H9 (cell line): ENCODE results near the gene SLC6A3. TPM values are rescaled to one million over a fixed set of nuclear protein-coding genes. Genes with fewer than 3 reads are reported as not detected.

ENCODE experiments used
- DNase-seq: peaks from one replicate; pipeline ENCODE4 v3.0.0-alpha.2; 2017
- H2AFZ ChIP-seq: one replicate; pipeline ENCODE4 v1.6.1; 2013; ENCODE audit warnings: mild to moderate bottlenecking, low read length, control low read depth, moderate library complexity
- H2AK5ac ChIP-seq: 2 replicates; pipeline ENCODE4 v1.6.1; 2013; ENCODE audit warnings: low read length, control low read depth, mixed read lengths; ENCODE audit not compliant: insufficient read length
- H2BK120ac ChIP-seq: one replicate; pipeline ENCODE4 v1.6.1; 2013; ENCODE audit warnings: low read depth, mild to moderate bottlenecking, low read length, control low read depth, inconsistent platforms; ENCODE audit not compliant: poor library complexity, severe bottlenecking
- H2BK12ac ChIP-seq: 2 replicates; pipeline ENCODE4 v1.6.1; 2013; ENCODE audit warnings: low read length, control low read depth, mixed read lengths, low read depth; ENCODE audit not compliant: insufficient read length
- H2BK15ac ChIP-seq: 2 replicates; pipeline ENCODE4 v1.6.1; 2013; ENCODE audit warnings: low read depth, low read length, control low read depth
- H2BK20ac ChIP-seq: one replicate; pipeline ENCODE4 v1.6.1; 2013; ENCODE audit warnings: low read depth, mild to moderate bottlenecking, low read length, control low read depth, inconsistent platforms; ENCODE audit not compliant: poor library complexity, severe bottlenecking
- H2BK5ac ChIP-seq: 2 replicates; pipeline ENCODE4 v1.6.1; 2013; ENCODE audit warnings: low read length, control low read depth, mixed read lengths; ENCODE audit not compliant: insufficient read length
- H3K14ac ChIP-seq: 2 replicates; pipeline ENCODE4 v1.6.1; 2013; ENCODE audit warnings: low read length, control low read depth; ENCODE audit not compliant: insufficient read depth
- H3K18ac ChIP-seq: 2 replicates; pipeline ENCODE4 v1.6.1; 2013; ENCODE audit warnings: low read depth, mild to moderate bottlenecking, mixed read lengths, low read length, control low read depth; ENCODE audit not compliant: insufficient read length
- H3K23ac ChIP-seq: 2 replicates; pipeline ENCODE4 v1.6.1; 2013; ENCODE audit warnings: low read length, control low read depth, mixed read lengths, low read depth; ENCODE audit not compliant: insufficient read length
- H3K23me2 ChIP-seq: 2 replicates; pipeline ENCODE4 v1.6.1; 2013; ENCODE audit warnings: low read depth, mild to moderate bottlenecking, mixed read lengths, low read length, control low read depth; ENCODE audit not compliant: insufficient read length, poor library complexity, severe bottlenecking
- H3K27ac ChIP-seq: 2 replicates; pipeline ENCODE4 v1.5.1; 2013; ENCODE audit warnings: low read length, control low read depth, mixed read lengths, low read depth; ENCODE audit not compliant: insufficient read length
- H3K27me3 ChIP-seq: 2 replicates; pipeline ENCODE4 v1.6.1; 2013; ENCODE audit warnings: low read length, control low read depth, inconsistent platforms; ENCODE audit not compliant: insufficient read depth
- H3K4ac ChIP-seq: 2 replicates; pipeline ENCODE4 v1.6.1; 2013; ENCODE audit warnings: low read depth, mild to moderate bottlenecking, control low read depth, inconsistent platforms, low read length, moderate library complexity
- H3K4me1 ChIP-seq: 2 replicates; pipeline ENCODE4 v1.6.1; 2013; ENCODE audit warnings: low read length, control low read depth, inconsistent platforms; ENCODE audit not compliant: insufficient read depth
- H3K4me2 ChIP-seq: 2 replicates; pipeline ENCODE4 v1.6.1; 2013; ENCODE audit warnings: low read length, control low read depth, mixed read lengths; ENCODE audit not compliant: insufficient read length, insufficient read depth
- H3K56ac ChIP-seq: 2 replicates; pipeline ENCODE4 v1.6.1; 2013; ENCODE audit warnings: low read depth, mild to moderate bottlenecking, mixed read lengths, low read length, control low read depth; ENCODE audit not compliant: insufficient read length
- H3K79me1 ChIP-seq: 2 replicates; pipeline ENCODE4 v1.6.1; 2013; ENCODE audit warnings: low read depth, mild to moderate bottlenecking, moderate library complexity, low read length, control low read depth, inconsistent platforms; ENCODE audit not compliant: insufficient read depth, poor library complexity, severe bottlenecking
- H3K79me2 ChIP-seq: 2 replicates; pipeline ENCODE4 v1.6.1; 2013; ENCODE audit warnings: low read length, control low read depth, inconsistent platforms; ENCODE audit not compliant: insufficient read depth
- H3K9ac ChIP-seq: 2 replicates; pipeline ENCODE4 v1.6.1; 2013; ENCODE audit warnings: low read length, control low read depth, mixed read lengths; ENCODE audit not compliant: insufficient read length; ENCODE audit errors: extremely low read depth
- H3K9me3 ChIP-seq: one replicate; pipeline ENCODE4 v1.6.1; 2013; ENCODE audit warnings: low read depth, low read length, inconsistent platforms; ENCODE audit not compliant: control insufficient read depth
- H3T11ph ChIP-seq: one replicate; pipeline ENCODE4 v1.6.1; 2013; ENCODE audit warnings: mild to moderate bottlenecking, low read length, control low read depth, inconsistent platforms
- H4K20me1 ChIP-seq: one replicate; pipeline ENCODE4 v1.6.1; 2013; ENCODE audit not compliant: control insufficient read depth, insufficient read length, insufficient read depth
- H4K5ac ChIP-seq: 2 replicates; pipeline ENCODE4 v1.6.1; 2013; ENCODE audit warnings: low read depth, mild to moderate bottlenecking, mixed read lengths, low read length, control low read depth; ENCODE audit not compliant: insufficient read length
- H4K8ac ChIP-seq: replicated peaks from 2 replicates; pipeline ENCODE4 v1.6.1; 2013; ENCODE audit warnings: low read length, control low read depth, mixed read lengths, low read depth; ENCODE audit not compliant: insufficient read length
- H4K91ac ChIP-seq: 2 replicates; pipeline ENCODE4 v1.6.1; 2013; ENCODE audit warnings: low read depth, mild to moderate bottlenecking, moderate library complexity, mixed read lengths, low read length, control low read depth; ENCODE audit not compliant: insufficient read length
- H3K27ac Mint-ChIP-seq, 3 experiments: 2 replicates in 2 of 3; 3 replicates in 1 of 3; pipeline ENCODE4 v1.8.0; 2020 to 2021; ENCODE audit warnings: mixed read lengths in 3 of 3, mild to moderate bottlenecking in 1 of 3, moderate library complexity in 1 of 3
- H3K27me3 Mint-ChIP-seq: 2 replicates; pipeline ENCODE4 v1.8.0; 2021; ENCODE audit warnings: low read depth, mild to moderate bottlenecking, moderate library complexity, mixed read lengths
- H3K36me3 Mint-ChIP-seq, 3 experiments: 2 replicates in 2 of 3; 3 replicates in 1 of 3; pipeline ENCODE4 v1.8.0; 2020 to 2021; ENCODE audit warnings: low read depth in 3 of 3, mixed read lengths in 3 of 3; ENCODE audit not compliant: insufficient read depth in 1 of 3
- H3K4me1 Mint-ChIP-seq, 2 experiments: 2 replicates each; pipeline ENCODE4 v1.8.0; 2020; ENCODE audit warnings: mixed read lengths in 2 of 2
- H3K4me3 Mint-ChIP-seq, 2 experiments: 2 replicates in 1 of 2; 3 replicates in 1 of 2; pipeline ENCODE4 v1.8.0; 2020 to 2021; ENCODE audit warnings: mild to moderate bottlenecking in 2 of 2, mixed read lengths in 2 of 2, moderate library complexity in 1 of 2
- H3K9me3 Mint-ChIP-seq, 2 experiments: 2 replicates in 1 of 2; 3 replicates in 1 of 2; pipeline ENCODE4 v1.8.0; 2020; ENCODE audit warnings: mild to moderate bottlenecking in 2 of 2, mixed read lengths in 2 of 2, moderate library complexity in 1 of 2
- WGBS: extraction: QIAGEN DNeasy Blood & Tissue Kit; methylation state at CpG from one replicate; pipeline ENCODE4 v1.1.7; 2013; ENCODE audit warnings: missing lambda C conversion rate, low lambda C conversion rate, mixed read lengths; ENCODE audit not compliant: insufficient read length; ENCODE audit errors: extremely low coverage; 5-methylcytosine and 5-hydroxymethylcytosine counted together
- total RNA-seq: library from RNA; stranded (reverse); gene quantifications from 2 replicates; pipeline ENCODE4 v1.2.1, GENCODE V29; 2021
- TF ChIP-seq, protein P1 (sequence below): fragments of 200-600 bp; sonication (generic); conservative IDR thresholded peaks from 3 replicates; pipeline ENCODE4 v1.8.0; 2021; ENCODE audit warnings: antibody characterized with exemption, mild to moderate bottlenecking

Gene SLC6A3
- total RNA-seq, 1 experiment from 2014 or later = 0.61 TPM

DNA sequence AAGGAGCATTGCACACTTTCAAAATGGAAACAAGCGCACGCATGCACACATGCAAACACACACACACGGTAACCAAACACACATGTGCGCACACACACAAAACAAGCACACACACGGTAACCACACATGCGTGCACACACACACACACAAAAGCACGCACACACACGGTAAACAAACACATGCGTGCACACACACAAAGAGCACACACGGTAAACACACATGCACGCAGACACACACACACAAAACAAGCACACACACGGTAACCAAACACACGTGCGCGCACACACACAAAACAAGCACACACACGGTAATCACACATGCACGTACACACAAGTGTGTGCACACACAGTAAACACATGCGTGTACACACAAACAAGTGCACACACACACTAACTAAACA is 19.3 kb upstream of the SLC6A3 start:
- no peak overlapping the region for H2BK15ac ChIP-seq
- H3K79me1 ChIP-seq = no peaks in the 10 kb centered on the region
- H3K23ac ChIP-seq = no peak overlapping the region
- no peak overlapping the region for H3K14ac ChIP-seq
- WGBS = no CpG with 5 or more reads among the region's 18 CpGs
- no peak overlapping the region for H2BK5ac ChIP-seq
- Mint-ChIP-seq H3K36me3 (peaks cover 74 to 93% (median 93%) of the 10 kb centered on the region in 3 experiments), H3K27me3 (no peaks in the 10 kb centered on the region; the same call in 1 of the 2 replicates), H3K9me3 (peaks cover 6 to 28% of the 10 kb centered on the region in 2 experiments; a peak in 4 of 5 replicates), H3K27ac (peak overlapping the region in 1 of 3 experiments; percentile 25; a peak in 1 of 7 replicates), H3K4me1 (peaks cover 0 to 5% of the 10 kb centered on the region in 2 experiments; a peak in 1 of 4 replicates), H3K4me3 (no peak overlapping the region)
- H3K27me3 ChIP-seq = no peaks in the 10 kb centered on the region
- peaks cover 1% of the 10 kb centered on the region for H3K9me3 ChIP-seq
- no peak overlapping the region for H2BK120ac ChIP-seq
- H3K4ac ChIP-seq = no peak overlapping the region
- H4K91ac ChIP-seq = no peak overlapping the region
- no peaks in the 10 kb centered on the region for H3K23me2 ChIP-seq
- H2BK12ac ChIP-seq = no peak overlapping the region
- no peak overlapping the region for H2AK5ac ChIP-seq
- no peak overlapping the region for H2BK20ac ChIP-seq
- no peak overlapping the region for H3K4me2 ChIP-seq
- H3K9ac ChIP-seq = no peak overlapping the region
- no peak overlapping the region for H4K8ac ChIP-seq
- H4K20me1 ChIP-seq = no peaks in the 10 kb centered on the region
- no peak overlapping the region for H2AFZ ChIP-seq
- no peak for DNase-seq
- no peak overlapping the region for H3T11ph ChIP-seq
- H4K5ac ChIP-seq = no peak overlapping the region
- H3K79me2 ChIP-seq = no peaks in the 10 kb centered on the region; the same call in 1 of the 2 replicates
- H3K27ac ChIP-seq = no peak overlapping the region
- H3K56ac ChIP-seq = no peak overlapping the region
- no peaks in the 10 kb centered on the region for H3K4me1 ChIP-seq
- TF ChIP-seq, protein P1, sequence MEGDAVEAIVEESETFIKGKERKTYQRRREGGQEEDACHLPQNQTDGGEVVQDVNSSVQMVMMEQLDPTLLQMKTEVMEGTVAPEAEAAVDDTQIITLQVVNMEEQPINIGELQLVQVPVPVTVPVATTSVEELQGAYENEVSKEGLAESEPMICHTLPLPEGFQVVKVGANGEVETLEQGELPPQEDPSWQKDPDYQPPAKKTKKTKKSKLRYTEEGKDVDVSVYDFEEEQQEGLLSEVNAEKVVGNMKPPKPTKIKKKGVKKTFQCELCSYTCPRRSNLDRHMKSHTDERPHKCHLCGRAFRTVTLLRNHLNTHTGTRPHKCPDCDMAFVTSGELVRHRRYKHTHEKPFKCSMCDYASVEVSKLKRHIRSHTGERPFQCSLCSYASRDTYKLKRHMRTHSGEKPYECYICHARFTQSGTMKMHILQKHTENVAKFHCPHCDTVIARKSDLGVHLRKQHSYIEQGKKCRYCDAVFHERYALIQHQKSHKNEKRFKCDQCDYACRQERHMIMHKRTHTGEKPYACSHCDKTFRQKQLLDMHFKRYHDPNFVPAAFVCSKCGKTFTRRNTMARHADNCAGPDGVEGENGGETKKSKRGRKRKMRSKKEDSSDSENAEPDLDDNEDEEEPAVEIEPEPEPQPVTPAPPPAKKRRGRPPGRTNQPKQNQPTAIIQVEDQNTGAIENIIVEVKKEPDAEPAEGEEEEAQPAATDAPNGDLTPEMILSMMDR = no peak
- H3K18ac ChIP-seq = no peak overlapping the region
